HG03159 (cell line): ENCODE results near the gene NT5C3B.
"Not testable (repeated sequence)": the region's sequence is repeated elsewhere in the genome, so short reads cannot be mapped to it uniquely, and the experiment has no call there.

Experiments
- ATAC-seq: cut with Tn5 transposase; IDR thresholded peaks from one replicate; pipeline ENCODE4 v1.9.1; 2021; ENCODE audit warnings: mild to moderate bottlenecking, moderate library complexity; ENCODE audit not compliant: unreplicated experiment

NT5C3B gene

DNA sequence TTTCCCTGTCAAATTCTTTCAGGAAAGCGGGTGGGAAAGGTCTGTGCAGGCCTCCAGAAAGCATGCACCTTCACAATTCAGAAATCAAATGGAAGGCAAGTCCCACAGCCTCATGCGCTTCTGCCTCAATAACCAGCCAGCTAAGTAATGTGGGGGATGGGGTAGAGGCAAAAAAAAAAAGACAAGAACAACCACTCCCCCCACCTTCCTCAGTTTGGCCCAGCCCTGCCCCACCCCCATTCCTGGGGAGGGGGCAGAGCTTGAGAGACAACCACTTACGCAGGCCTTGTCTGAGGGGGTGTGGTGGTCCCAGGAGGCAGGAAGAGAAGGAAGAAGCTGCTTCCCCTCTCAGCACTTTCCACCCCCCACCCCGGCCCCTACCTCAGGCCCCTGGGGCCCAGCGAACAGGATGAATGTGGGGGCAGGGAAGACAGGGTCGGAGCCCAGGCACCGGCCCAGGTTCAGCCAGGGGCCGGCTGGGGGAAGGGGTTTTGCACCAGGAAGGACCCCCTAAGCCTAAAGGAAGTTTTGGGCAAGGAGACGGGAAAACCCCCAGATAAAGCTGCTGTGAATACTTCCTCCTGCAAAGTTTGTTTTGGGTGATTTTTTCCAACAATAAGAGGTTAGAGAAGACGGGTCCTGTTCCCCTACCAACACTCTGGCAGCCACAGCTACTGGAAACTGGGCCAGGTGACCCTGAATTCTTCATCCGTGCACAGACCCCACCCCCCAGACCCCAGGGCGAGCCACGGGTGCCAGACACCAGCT lies 50.8 kb downstream of the NT5C3B start:
- ATAC-seq = no peak

GRCh38 chr17:41784207-41784744 lies 51.8 kb downstream of the NT5C3B start:
- ATAC-seq = no peak

DNA sequence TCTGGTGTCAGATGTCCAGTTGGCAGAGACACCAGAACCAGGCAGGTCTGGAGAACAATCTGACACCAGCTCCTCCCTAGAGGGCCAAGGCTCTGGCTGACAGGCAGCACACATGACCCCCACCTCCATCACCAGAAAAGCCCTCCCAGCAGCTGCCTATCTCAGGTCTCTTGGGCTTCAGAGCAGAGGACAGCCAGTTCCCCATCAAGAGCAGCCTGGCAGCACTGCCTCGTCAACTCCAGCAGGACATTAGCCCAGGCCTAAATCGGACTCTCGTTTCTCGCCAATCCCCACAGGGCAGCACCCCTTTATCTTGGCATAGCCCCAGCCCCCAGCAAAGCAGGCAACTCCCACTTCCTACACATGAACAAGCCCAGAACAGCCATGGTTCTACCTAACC lies 53.9 kb downstream of the NT5C3B start:
- ATAC-seq = no peak

GRCh38 chr17:41781404-41782110 lies 54.5 kb downstream of the NT5C3B start:
- no peak for ATAC-seq

GRCh38 chr17:41779954-41780353 lies 56.1 kb downstream of the NT5C3B start:
- no peak for ATAC-seq

DNA sequence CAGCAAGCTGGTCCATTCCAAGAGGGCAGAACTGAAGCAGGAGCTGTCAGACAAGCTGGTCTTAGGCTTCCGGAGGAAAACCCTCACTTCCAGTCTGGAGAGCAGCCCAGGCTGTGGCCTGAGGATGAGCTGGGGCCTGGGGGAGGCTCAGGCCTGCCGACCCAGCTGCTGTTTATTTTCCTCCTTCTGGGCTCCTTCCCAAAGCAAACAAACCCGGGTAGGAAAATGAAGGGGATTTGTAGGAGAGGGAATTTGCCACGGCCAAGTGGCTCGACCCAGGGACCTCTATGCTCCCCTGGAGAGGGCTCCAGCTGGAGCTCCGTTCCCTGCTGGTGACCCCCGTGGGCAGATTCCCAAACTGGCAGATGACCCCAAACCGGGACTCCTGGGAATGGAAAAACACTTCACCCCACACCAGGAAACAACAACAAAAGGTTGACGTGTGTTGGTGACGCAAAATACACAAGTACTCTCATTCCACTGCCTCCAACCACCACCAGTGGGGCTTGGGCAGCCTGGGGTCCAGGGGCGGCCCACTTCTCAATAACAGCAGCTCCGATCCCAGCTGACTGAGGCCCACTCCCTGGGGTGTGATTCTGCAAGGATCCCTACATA lies 58.4 kb downstream of the NT5C3B start:
- no peak for ATAC-seq

DNA sequence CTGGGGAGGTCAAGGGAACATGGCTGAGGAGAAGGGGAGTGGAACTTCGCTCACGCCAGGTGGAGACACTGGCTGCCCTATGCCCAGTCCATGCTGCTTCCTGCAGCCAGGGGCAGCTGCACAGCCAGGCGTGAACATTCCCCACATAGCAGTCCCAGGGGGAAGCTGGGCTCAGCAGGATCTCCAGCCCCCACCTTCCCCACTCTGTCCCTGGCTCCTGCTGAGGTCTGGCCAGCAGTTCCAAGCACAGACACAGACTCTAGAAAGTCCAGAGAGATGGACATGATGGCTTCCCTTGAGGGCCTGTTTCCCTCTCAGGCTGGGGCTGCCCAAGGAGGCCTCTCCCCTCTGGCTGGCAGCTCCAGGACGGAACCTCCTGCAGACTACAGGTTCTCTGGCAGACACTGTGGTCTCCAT lies 58.9 kb downstream of the NT5C3B start:
- no peak for ATAC-seq

GRCh38 chr17:41776262-41776900 lies 59.7 kb downstream of the NT5C3B start:
- not testable (repeated sequence) for ATAC-seq

DNA sequence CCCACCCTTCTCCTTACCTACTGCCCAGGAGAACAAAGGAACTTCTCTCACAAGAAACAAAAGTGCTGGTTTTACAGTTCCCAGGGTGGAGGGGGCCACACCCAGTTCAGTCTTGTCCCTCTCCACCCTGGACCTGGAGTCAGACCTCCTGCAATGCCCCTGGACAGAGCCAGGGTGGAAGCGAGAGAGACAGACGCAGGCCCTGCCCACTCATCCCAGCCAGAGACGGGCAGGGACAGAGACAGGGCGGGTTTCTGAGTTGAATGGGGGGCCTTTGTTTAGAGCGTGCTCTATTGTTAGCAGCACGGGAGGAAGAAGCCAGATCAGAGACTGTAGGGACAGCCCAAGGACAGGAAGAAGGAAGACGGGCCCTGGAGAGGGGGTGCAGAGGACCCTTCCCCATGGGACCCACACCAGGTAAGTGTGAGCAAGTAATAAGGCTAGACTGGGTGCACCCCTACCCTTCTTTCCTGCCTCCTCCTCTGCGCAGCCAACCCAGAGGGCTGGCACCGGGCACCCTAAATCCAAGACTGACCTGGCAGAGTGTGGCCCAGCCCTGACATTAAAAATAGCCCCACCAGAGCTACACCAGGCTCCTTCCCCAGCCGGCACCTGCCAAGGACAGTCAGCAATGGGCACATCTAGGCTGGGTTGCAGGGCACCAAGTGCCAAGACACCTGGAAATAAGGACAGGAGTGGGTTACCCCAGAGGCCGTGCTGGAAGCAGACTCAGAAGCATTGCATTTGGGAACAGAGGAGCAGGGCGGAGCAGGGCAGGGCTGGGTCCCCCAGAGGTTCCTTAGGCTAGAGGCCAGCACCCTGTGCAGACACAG lies 60.4 kb downstream of the NT5C3B start:
- no peak for ATAC-seq
